HG03575 (cell line): ENCODE data around the gene PJA1.

Experiments used
- ATAC-seq: cut with Tn5 transposase; IDR thresholded peaks from one replicate; pipeline ENCODE4 v1.9.1; 2021; ENCODE audit not compliant: unreplicated experiment, insufficient number of reproducible peaks, low FRiP score; ENCODE audit errors: extremely low read depth

The PJA1 gene

DNA sequence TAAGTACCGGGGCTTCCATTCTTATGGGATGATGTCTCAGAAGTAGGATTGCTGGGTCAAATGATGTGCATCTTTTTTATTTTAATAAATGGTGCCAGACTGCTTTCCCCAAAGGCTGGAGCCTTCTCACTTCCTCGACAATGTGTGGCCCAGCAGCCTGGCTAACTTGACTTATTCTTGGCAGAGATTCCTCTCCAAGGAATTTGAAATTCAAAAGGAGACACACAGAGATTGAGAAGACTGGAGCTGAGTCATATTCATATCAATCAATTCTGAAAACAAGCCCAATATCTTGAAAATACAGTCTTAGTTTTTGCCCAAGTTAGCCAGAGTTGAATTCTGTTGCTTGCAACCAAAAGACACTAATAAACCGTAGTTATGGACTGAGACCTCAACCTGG is 10.8 kb upstream of the PJA1 start:
- ATAC-seq, result no peak

GRCh38 chrX:69173906-69174305 is 8.7 kb upstream of the PJA1 start:
- ATAC-seq, result no peak

DNA sequence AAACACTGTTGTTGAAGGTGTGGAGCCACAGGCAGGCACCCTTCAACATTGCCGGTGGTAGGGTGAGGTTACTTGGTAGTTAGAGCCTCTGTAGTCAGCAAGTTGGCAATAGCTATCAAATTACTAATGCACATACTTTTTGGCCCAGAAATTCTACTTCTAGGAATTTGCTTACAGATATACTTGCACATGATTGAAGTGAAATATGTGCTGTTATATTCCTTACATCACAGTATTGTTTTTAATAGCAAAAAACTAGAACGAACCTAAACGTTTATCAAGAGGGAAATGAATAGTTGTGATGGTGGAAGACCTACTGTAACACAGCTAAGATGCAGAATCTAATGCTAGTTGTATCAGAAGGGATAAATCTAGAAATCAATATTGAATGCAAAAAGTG is 7.7 kb upstream of the PJA1 start:
- ATAC-seq, result no peak

DNA sequence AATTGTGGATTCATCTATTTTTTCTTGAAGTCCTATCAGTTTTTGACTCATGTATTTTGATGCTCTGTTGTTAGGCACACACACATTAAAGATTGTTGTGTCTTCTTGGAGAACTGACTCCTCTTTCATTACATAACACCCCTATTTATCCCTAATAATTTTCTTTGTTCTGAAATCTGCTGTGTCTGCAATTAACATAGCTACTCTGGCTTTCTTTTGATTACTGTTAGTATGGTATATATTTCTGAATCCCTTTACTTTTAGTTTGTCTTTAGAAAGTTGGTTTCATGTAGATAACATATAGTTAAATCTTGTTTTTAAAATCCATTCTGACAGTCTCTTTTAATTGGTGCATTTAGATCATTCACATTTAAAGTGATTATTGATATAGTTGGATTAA is 5.1 kb upstream of the PJA1 start:
- ATAC-seq, result no peak

DNA sequence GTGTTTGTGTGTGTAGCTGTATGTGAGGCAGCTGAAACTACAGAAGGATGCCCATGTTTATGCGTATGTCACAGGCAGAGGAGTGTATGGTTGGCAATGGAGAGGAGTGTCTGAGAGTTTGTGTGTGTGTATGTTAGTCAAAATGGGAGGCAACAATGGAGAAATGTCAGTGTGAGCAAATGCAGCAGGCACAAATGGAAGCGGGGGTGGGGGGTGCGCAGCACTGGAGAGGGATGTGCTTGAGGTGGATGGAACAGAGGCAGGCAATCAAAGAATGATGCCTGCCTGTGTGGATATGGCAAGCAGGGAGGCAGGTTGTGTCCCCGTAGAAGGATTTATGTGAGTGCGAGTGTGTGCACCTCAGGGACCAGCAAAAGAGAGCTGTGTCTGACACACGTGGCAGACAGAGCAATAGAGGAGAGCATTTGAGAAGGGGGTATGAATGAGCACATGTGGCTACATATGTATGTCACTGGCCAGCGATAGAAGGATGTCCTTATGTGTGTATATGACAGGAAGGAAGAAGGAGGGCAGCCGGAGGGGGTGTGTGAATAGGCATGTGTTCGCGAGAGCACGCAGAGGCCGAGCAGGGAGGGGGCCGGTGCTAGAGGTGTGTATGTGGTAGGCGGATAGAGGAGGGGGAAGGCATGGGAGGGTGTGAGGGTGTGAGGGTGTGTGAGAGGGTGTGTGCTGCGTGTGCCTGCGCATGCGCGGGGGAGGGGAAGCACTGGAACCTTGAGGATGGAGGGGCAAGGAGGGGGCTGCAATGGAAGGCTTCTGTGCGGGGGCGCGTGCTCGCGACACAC is 1.1 kb downstream of the PJA1 start:
- no peak for ATAC-seq

DNA sequence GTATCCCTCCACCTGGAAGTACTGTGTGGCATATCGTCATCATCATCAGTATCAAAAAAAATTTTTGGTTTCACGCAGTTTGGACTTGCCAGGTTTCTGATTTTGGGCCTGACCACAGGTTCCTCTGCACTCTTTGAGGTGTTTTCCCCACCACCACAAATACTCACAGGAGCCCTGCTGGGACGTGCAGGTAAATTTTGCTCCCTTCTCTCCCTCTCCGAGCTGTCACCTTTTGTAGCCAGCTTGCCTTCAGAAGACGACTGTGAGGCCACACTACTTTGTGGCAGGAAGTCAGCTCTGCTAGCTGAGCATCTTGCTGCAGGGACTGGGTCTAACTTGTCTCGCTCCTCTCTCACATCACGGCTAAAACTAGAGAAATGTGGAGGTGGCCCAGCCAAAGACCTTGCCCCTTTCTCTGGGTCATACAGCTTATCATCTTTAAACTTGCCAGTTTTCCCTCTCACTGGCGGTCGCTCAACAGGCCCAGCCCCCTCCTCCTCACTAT is 2.8 kb downstream of the PJA1 start:
- ATAC-seq, result no peak

- ATAC-seq, result no peak
These were observed 3.4 kb downstream of the PJA1 start for GRCh38 chrX:69161786-69162349.

DNA sequence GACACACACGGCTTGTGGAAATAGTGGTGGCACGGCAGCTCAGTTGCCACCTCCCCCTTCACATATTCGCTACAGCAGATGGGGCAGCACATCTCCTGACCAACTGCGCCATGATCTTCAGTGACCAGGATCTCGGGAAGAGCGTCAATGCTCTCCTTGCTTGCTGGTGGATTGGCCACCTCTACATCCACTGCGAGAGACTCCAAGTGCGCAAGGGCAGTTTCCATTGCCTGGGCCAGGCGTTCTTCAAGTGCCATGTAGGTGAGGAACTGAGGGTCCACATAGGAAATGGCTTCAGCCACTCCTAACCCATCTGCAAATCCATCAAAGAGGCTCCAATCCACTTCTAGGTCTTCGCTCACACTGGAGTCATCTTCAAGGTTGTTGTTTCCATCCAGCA is 3.9 kb downstream of the PJA1 start:
- ATAC-seq, result no peak

- ATAC-seq, result no peak
These were observed 6.9 kb downstream of the PJA1 start for GRCh38 chrX:69158166-69158980.

GRCh38 chrX:69156638-69157037 is 8.6 kb downstream of the PJA1 start:
- ATAC-seq, result no peak

DNA sequence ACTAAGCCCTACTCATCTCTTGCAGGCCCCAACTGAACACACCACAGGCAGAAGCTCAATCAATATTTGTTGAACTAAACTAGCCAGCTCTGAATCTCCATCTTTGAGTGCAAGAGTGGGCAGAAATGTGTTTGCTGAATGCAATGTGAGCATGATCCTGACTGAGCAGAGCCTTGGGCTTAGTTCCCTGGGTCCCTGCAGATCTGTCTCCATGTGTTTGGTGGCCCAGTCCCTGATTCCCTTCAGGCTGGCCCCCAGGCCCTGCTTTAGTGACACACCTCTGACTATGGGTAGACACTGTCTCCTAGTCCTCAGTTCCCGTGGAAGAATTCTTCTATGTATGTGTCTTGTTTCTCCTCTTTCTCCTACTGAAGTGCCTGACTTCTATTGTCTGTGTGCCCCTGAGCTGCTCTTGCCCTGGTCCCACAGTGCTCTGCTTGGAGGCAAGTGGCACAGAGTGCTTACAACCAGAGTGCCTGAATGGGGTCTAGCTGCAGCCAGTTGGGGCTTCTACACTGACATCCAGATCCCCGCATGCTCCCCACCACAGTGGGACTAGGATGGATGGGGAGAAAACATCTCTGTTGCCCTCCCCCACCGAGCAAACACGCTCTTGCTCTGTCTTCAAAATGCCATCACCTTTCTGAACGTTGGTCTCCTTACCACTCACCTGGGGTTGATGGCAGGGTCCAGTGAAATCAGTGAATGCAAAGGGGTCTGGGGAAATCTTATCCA is 9.3 kb downstream of the PJA1 start:
- no peak for ATAC-seq

DNA sequence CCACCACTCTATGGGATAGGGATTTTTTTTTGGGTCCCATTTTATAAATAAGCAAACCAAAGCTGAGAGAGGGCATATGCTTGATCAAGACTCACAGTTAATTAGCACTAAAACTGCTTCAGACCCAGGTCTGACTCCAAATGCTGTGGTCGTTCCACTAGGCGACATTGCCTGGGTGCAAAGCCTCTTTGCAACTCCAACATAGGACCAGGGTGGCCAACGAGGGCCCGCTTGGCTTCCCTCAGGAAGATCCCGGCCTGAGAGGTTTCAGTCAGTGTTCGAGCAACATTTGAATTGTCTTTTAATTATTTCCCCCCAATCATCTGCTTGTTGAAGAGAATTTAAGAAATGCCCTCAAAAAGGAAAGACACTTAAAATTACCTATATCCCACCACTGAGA is 11.2 kb downstream of the PJA1 start:
- no peak for ATAC-seq

DNA sequence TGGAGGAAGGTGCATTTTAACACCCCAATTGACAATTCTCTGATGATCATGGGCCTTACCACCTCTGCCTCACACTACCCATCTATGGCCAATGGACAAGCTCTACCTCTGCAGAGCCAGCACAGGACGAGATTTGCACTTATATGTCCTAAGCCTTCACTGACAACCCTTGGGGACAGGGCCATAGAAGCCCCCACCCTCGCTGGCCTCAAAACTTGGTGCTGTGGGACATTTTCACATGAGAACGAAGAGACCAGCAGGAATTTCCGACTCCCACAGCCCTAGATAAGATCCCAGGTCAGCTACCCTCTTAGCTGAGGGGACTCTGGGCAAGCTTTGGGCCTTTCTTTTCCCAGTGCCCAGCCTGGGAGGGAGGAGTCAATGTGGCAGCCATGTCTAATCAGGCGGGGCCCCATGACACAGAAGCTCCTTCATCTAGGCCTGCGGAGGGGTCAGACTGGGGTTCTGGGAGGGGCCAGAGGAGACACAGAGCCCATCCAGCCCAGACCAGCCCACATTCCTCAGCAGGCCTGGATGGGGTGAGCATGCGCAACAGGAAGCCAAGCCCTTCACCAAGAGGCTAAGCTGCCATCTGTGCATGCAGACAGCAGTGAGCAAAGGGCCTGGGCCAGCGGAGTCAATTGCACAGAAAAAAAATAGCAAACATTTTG is 12.1 kb downstream of the PJA1 start:
- ATAC-seq, result no peak

DNA sequence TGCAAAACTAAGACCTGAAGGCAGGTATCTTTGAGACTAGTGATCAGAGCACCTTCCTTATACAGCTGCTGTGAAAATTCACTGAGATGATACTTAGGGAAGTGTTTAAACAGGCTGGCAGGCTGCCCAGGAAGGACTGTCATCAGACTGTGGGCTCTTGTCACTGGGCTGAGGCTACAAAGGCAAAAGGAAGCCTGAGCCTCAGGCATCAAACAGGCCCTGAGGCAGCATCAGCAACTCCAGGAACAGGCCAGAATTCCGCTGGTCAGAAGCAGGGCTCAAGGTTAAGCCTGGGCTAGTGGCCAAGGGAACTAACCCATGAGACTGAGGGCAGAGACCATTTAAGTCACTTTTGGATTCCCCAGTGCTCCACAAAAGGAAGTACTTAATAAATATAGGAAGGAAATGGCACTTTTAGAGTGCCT is 12.8 kb downstream of the PJA1 start:
- no peak for ATAC-seq

DNA sequence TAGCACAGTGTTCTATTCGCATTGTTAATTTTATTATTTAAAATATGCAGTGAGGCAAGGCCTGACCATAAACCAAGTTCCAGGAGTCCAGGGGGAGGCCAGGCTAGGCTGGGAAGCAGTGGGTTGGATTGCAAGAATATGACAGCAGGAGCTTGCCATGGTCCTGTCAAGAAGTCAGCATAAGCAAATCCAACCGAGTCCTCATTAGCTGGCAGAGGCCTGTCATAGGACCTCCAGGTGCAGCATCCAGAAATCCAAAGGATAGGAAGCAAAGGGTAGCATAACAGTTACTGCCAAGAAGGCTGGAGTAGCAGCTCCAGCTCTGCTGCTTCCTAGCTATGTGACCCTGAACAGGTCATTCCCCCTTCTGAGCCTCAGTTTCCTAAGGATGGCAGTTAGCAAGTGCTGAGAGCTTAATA is 13.4 kb downstream of the PJA1 start:
- no peak for ATAC-seq

DNA sequence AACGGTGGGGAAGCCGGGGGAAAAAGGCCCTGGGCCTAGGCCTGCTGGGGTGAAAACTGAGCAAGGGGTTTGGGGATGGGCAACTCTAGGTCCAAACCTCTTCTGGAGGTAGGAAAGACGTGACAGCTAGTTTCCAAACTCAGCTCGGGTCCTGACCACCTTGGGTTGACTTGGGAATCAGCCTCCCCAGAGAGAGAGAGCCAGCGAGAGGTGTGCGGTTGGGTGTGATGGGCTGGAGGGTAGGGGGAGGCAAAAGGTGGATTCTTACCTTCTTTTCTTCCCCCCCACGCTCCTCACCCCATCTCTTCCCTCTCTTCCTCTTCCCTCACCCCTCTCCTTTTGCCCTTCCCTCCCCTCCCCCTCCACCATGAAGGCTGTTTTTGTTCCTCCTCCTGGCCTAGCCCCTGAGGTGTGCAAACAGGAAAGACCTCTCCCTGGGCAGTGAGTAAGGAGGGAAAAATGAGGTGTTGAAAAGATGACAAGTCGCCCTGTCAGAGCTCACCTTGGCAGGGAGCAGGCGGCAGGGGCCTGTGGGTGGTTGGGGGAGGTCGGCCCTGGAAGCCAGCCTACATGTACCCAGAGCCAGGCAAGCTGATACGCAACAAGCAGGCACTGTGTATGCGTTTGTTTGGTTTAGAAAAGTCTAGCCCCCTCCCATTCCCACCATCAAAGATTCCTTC is 14.8 kb downstream of the PJA1 start:
- ATAC-seq, result no peak

- ATAC-seq, result no peak
These were observed 15.6 kb downstream of the PJA1 start for GRCh38 chrX:69149466-69150280.
